GM18526 (cell line): ENCODE data around the gene BRAT1.

Experiments used
- POLR2A ChIP-seq: IDR thresholded peaks from 3 replicates; pipeline ENCODE4 v1.6.1; 2011; ENCODE audit not compliant: insufficient read length; ENCODE audit errors: extremely low read depth

BRAT1 gene

DNA sequence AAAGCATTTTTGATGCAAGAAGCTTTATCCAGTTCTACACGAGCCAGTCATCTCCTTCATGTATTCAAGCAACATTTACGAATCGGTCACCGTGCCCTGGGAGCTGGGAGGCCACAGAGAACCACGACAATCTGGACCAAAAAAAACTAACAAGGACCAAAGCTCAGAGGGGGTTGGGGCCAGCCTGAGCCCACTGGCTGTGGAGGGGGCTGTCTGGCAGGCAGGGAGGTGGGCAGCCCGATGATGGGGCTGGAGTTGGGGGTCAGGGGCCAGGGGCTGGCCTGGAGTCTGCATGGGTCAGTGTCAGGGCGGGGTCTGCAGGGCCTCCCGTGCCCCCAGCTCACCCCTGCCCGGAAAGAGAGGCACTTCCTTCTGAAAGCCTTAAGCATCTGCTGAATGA, 66.6 kb downstream of the BRAT1 start:
- no peak for TF ChIP-seq POLR2A

DNA sequence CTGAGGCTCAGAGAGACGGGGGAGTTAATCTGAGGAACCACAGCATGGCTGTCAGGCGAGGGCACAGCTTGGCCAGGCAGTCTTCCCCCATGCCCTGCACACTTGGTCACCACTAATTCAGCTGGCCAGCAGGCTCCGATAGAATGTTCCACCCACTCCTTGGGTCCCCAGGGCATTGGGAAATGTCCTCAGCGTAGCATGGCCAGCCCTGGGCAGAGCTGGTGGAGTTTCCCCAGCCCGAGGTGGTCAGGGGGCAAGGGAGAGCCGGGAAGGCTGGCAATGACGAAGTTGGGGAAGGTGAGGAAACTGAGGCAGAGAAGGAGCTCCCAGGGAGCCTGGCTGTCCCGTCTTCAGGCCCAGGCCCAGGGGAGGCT, 67.1 kb downstream of the BRAT1 start:
- TF ChIP-seq POLR2A: no peak
